ENCODE results near the gene HPSE2.

HPSE2 gene

GRCh38 chr10:98817396-98817795 lies 418.3 kb downstream of the HPSE2 start:
- no peak for DNase-seq

- DNase-seq: no peak
These were observed 420.4 kb downstream of the HPSE2 start for GRCh38 chr10:98815039-98815885.

GRCh38 chr10:98814470-98814869 lies 421.2 kb downstream of the HPSE2 start:
- DNase-seq: no peak

- no peak for DNase-seq
These were observed 427.3 kb downstream of the HPSE2 start for GRCh38 chr10:98808282-98808892.

GRCh38 chr10:98800263-98800662 lies 435.4 kb downstream of the HPSE2 start:
- DNase-seq: no peak

GRCh38 chr10:98795467-98795866 lies 440.2 kb downstream of the HPSE2 start:
- DNase-seq: no peak

GRCh38 chr10:98790817-98791216 lies 444.8 kb downstream of the HPSE2 start:
- no peak for DNase-seq

- DNase-seq: no peak
These were observed 457.3 kb downstream of the HPSE2 start for GRCh38 chr10:98778277-98778759.

GRCh38 chr10:98758463-98758862 lies 477.2 kb downstream of the HPSE2 start:
- DNase-seq: no peak

GRCh38 chr10:98748298-98748697 lies 487.4 kb downstream of the HPSE2 start:
- DNase-seq: no peak

- no peak for DNase-seq
These were observed 490.0 kb downstream of the HPSE2 start for GRCh38 chr10:98745645-98746044.

GRCh38 chr10:98720551-98720950 lies 515.1 kb downstream of the HPSE2 start:
- no peak for DNase-seq

- DNase-seq: no peak
These were observed 522.1 kb downstream of the HPSE2 start for GRCh38 chr10:98713586-98713985.

- no peak for DNase-seq
These were observed 539.1 kb downstream of the HPSE2 start for GRCh38 chr10:98696516-98696915.

GRCh38 chr10:98694883-98695282 lies 540.8 kb downstream of the HPSE2 start:
- DNase-seq: no peak

- DNase-seq: no peak
These were observed 541.6 kb downstream of the HPSE2 start for GRCh38 chr10:98694014-98694413.

- no peak for DNase-seq
These were observed 548.0 kb downstream of the HPSE2 start for GRCh38 chr10:98687685-98688084.

GRCh38 chr10:98684019-98684899 lies 551.4 kb downstream of the HPSE2 start:
- DNase-seq: no peak

- no peak for DNase-seq
These were observed 558.8 kb downstream of the HPSE2 start for GRCh38 chr10:98676895-98677294.

GRCh38 chr10:98675902-98676301 lies 559.8 kb downstream of the HPSE2 start:
- DNase-seq: no peak

GRCh38 chr10:98673171-98673782 lies 562.4 kb downstream of the HPSE2 start:
- no peak for DNase-seq

GRCh38 chr10:98667081-98667480 lies 568.6 kb downstream of the HPSE2 start:
- DNase-seq: no peak

- DNase-seq: no peak
These were observed 569.4 kb downstream of the HPSE2 start for GRCh38 chr10:98666276-98666675.

Data from activated gamma-delta T cell treated with Interleukin-2 at 50 U/mL for 16 hours (primary cell).